Mesendoderm (in vitro differentiated cells): ENCODE results near the gene BAHCC1.

Source experiments
- DNase-seq: peaks from one replicate; pipeline ENCODE4 v3.0.0; 2013
- H2AK5ac ChIP-seq: 2 replicates; pipeline ENCODE4 v1.6.1; 2013; ENCODE audit warnings: low read length, inconsistent platforms
- H2BK120ac ChIP-seq: 2 replicates; pipeline ENCODE4 v1.6.1; 2013; ENCODE audit warnings: low read depth, mild to moderate bottlenecking, low read length, moderate library complexity, mixed read lengths
- H2BK15ac ChIP-seq: replicated peaks from 2 replicates; pipeline ENCODE4 v1.6.1; 2013; ENCODE audit warnings: low read depth, mild to moderate bottlenecking, moderate library complexity
- H2BK5ac ChIP-seq: 2 replicates; pipeline ENCODE4 v1.6.1; 2013; ENCODE audit warnings: low read length, inconsistent platforms
- H3K18ac ChIP-seq: 2 replicates; pipeline ENCODE4 v1.6.1; 2013; ENCODE audit warnings: mild to moderate bottlenecking, low read length, mixed read lengths
- H3K23ac ChIP-seq: one replicate; pipeline ENCODE4 v1.6.1; 2013; ENCODE audit warnings: low read length
- H3K27ac ChIP-seq: 2 replicates; pipeline ENCODE4 v1.5.1; 2013; ENCODE audit warnings: low read depth, mild to moderate bottlenecking, inconsistent platforms, low read length, moderate library complexity
- H3K27me3 ChIP-seq: 2 replicates; pipeline ENCODE4 v1.6.1; 2013; ENCODE audit warnings: low read length, control low read depth, mild to moderate bottlenecking, inconsistent platforms; ENCODE audit not compliant: insufficient read depth, poor library complexity
- H3K36me3 ChIP-seq: 2 replicates; pipeline ENCODE4 v1.6.1; 2013; ENCODE audit warnings: low read length, inconsistent platforms; ENCODE audit not compliant: control insufficient read depth, insufficient read depth
- H3K4ac ChIP-seq: one replicate; pipeline ENCODE4 v1.6.1; 2013; ENCODE audit warnings: low read depth, mild to moderate bottlenecking, low read length, moderate library complexity
- H3K4me1 ChIP-seq: 2 replicates; pipeline ENCODE4 v1.6.1; 2013; ENCODE audit warnings: low read depth, low read length, inconsistent platforms; ENCODE audit not compliant: control insufficient read depth
- H3K4me2 ChIP-seq: 2 replicates; pipeline ENCODE4 v1.6.1; 2013; ENCODE audit warnings: low read length
- H3K4me3 ChIP-seq: 2 replicates; pipeline ENCODE4 v1.5.1; 2013; ENCODE audit warnings: mild to moderate bottlenecking, low read length
- H3K56ac ChIP-seq: one replicate; pipeline ENCODE4 v1.6.1; 2013; ENCODE audit warnings: low read length
- H3K79me1 ChIP-seq: 2 replicates; pipeline ENCODE4 v1.6.1; 2013; ENCODE audit warnings: low read length, inconsistent platforms
- H3K79me2 ChIP-seq: 2 replicates; pipeline ENCODE4 v1.6.1; 2013; ENCODE audit warnings: mild to moderate bottlenecking, low read length; ENCODE audit not compliant: control insufficient read depth, insufficient read depth
- H3K9ac ChIP-seq: 2 replicates; pipeline ENCODE4 v1.6.1; 2013; ENCODE audit warnings: low read length, inconsistent platforms
- H4K5ac ChIP-seq: one replicate; pipeline ENCODE4 v1.6.1; 2013; ENCODE audit warnings: low read length
- H4K8ac ChIP-seq: one replicate; pipeline ENCODE4 v1.6.1; 2013; ENCODE audit warnings: low read depth, mild to moderate bottlenecking, control low read depth, low read length, moderate library complexity
- WGBS: extraction: QIAGEN DNeasy Blood & Tissue Kit; methylation state at CpG from one replicate; pipeline ENCODE4 v1.1.7; 2013; ENCODE audit warnings: low lambda C conversion rate, missing lambda C conversion rate; ENCODE audit not compliant: insufficient coverage; ENCODE audit errors: extremely low coverage; 5-methylcytosine and 5-hydroxymethylcytosine counted together

The BAHCC1 gene

GRCh38 chr17:81428516-81428915, 33.3 kb downstream of the BAHCC1 start:
- no peak overlapping the region for H3K4me2 ChIP-seq
- no peak overlapping the region for H3K18ac ChIP-seq
- no peaks in the 10 kb centered on the region for H3K27me3 ChIP-seq
- H3K79me2 ChIP-seq = peaks cover 2% of the 10 kb centered on the region
- no peak overlapping the region for H2BK120ac ChIP-seq
- H3K4me1 ChIP-seq = no peaks in the 10 kb centered on the region
- WGBS = no CpG with 5 or more reads among the region's 11 CpGs
- H3K79me1 ChIP-seq = peaks cover 6% of the 10 kb centered on the region
- no peak overlapping the region for H3K23ac ChIP-seq
- H3K4me3 ChIP-seq = no peak overlapping the region
- DNase-seq = no peak
- H2AK5ac ChIP-seq = no peak overlapping the region
- no peak overlapping the region for H3K27ac ChIP-seq
- no peak overlapping the region for H4K8ac ChIP-seq
- H4K5ac ChIP-seq = no peak overlapping the region
- H3K4ac ChIP-seq = no peak overlapping the region
- H2BK15ac ChIP-seq = no peak overlapping the region
- no peak overlapping the region for H3K9ac ChIP-seq
- H2BK5ac ChIP-seq = no peak overlapping the region
- no peaks in the 10 kb centered on the region for H3K36me3 ChIP-seq
- H3K56ac ChIP-seq = no peak overlapping the region

- no CpG with 5 or more reads among the region's 41 CpGs for WGBS
- DNase-seq = no peak
Observed at GRCh38 chr17:81428948-81429774, 33.9 kb downstream of the BAHCC1 start.

GRCh38 chr17:81429821-81430551, 34.7 kb downstream of the BAHCC1 start:
- Histone ChIP-seq H4K8ac (no peak overlapping the region), H3K4me3 (no peak overlapping the region), H3K27ac (no peak overlapping the region), H2BK15ac (no peak overlapping the region), H3K4me2 (no peak overlapping the region), H2BK120ac (no peak overlapping the region), H3K18ac (no peak overlapping the region), H3K4me1 (no peaks in the 10 kb centered on the region), H3K23ac (no peak overlapping the region), H2AK5ac (no peak overlapping the region), H3K9ac (no peak overlapping the region), H3K27me3 (no peaks in the 10 kb centered on the region), H3K4ac (no peak overlapping the region), H3K36me3 (no peaks in the 10 kb centered on the region), H3K79me2 (no peaks in the 10 kb centered on the region), H4K5ac (no peak overlapping the region), H2BK5ac (no peak overlapping the region), H3K79me1 (no peaks in the 10 kb centered on the region), H3K56ac (no peak overlapping the region)
- WGBS = no CpG with 5 or more reads among the region's 30 CpGs
- no peak for DNase-seq

More at GRCh38 chr17:81428948-81429774, 33.9 kb downstream of the BAHCC1 start:
- peaks cover 2% of the 10 kb centered on the region for H3K79me2 ChIP-seq
- no peak overlapping the region for H3K4me2 ChIP-seq
- H2BK5ac ChIP-seq = no peak overlapping the region
- H4K8ac ChIP-seq = no peak overlapping the region
- no peak overlapping the region for H3K4me3 ChIP-seq
- H3K9ac ChIP-seq = no peak overlapping the region
- H2BK120ac ChIP-seq = no peak overlapping the region
- no peak overlapping the region for H2AK5ac ChIP-seq
- H3K27me3 ChIP-seq = no peaks in the 10 kb centered on the region
- peaks cover 6% of the 10 kb centered on the region for H3K79me1 ChIP-seq
- no peak overlapping the region for H2BK15ac ChIP-seq
- H3K36me3 ChIP-seq = no peaks in the 10 kb centered on the region
- H4K5ac ChIP-seq = no peak overlapping the region
- H3K4ac ChIP-seq = no peak overlapping the region
- no peaks in the 10 kb centered on the region for H3K4me1 ChIP-seq
- no peak overlapping the region for H3K56ac ChIP-seq
- no peak overlapping the region for H3K18ac ChIP-seq
- H3K27ac ChIP-seq = no peak overlapping the region
- no peak overlapping the region for H3K23ac ChIP-seq

GRCh38 chr17:81431545-81432482, 36.6 kb downstream of the BAHCC1 start:
- H4K5ac ChIP-seq = no peak overlapping the region
- no peak overlapping the region for H3K9ac ChIP-seq
- no peak overlapping the region for H2BK120ac ChIP-seq
- no peak overlapping the region for H2BK5ac ChIP-seq
- DNase-seq = no peak
- H3K23ac ChIP-seq = no peak overlapping the region
- no CpG with 5 or more reads among the region's 25 CpGs for WGBS
- no peaks in the 10 kb centered on the region for H3K4me1 ChIP-seq
- H3K27me3 ChIP-seq = no peaks in the 10 kb centered on the region
- no peaks in the 10 kb centered on the region for H3K36me3 ChIP-seq
- H3K27ac ChIP-seq = no peak overlapping the region
- no peak overlapping the region for H3K4ac ChIP-seq
- H3K79me2 ChIP-seq = no peaks in the 10 kb centered on the region
- no peaks in the 10 kb centered on the region for H3K79me1 ChIP-seq
- no peak overlapping the region for H4K8ac ChIP-seq
- no peak overlapping the region for H2BK15ac ChIP-seq
- no peak overlapping the region for H3K4me2 ChIP-seq
- no peak overlapping the region for H3K18ac ChIP-seq
- no peak overlapping the region for H3K4me3 ChIP-seq
- H3K56ac ChIP-seq = no peak overlapping the region
- H2AK5ac ChIP-seq = no peak overlapping the region

GRCh38 chr17:81432941-81433340, 37.7 kb downstream of the BAHCC1 start:
- Histone ChIP-seq H3K4me3 (no peak overlapping the region), H3K56ac (no peak overlapping the region), H3K79me1 (no peaks in the 10 kb centered on the region), H3K4me2 (no peak overlapping the region), H3K23ac (no peak overlapping the region), H3K36me3 (no peaks in the 10 kb centered on the region), H3K4me1 (no peaks in the 10 kb centered on the region), H2AK5ac (no peak overlapping the region), H3K4ac (no peak overlapping the region), H2BK5ac (no peak overlapping the region), H4K5ac (no peak overlapping the region), H3K18ac (no peak overlapping the region), H2BK15ac (no peak overlapping the region), H3K27me3 (no peaks in the 10 kb centered on the region), H2BK120ac (no peak overlapping the region), H3K79me2 (no peaks in the 10 kb centered on the region), H4K8ac (no peak overlapping the region), H3K27ac (no peak overlapping the region), H3K9ac (no peak overlapping the region)
- DNase-seq = no peak
- no CpG with 5 or more reads among the region's 10 CpGs for WGBS
